Gastroesophageal sphincter (tissue), 3 donors: ENCODE data around the gene CALML3.

Experiments
- EP300 ChIP-seq: sonication (generic); formaldehyde crosslinking; IDR thresholded peaks from one replicate; pipeline ENCODE4 v1.6.1; 2017; ENCODE audit warnings: antibody characterized with exemption, mild to moderate bottlenecking
- POLR2AphosphoS5 ChIP-seq: sonication (generic); formaldehyde crosslinking; IDR thresholded peaks from one replicate; pipeline ENCODE4 v1.6.1; 2017; ENCODE audit warnings: antibody characterized with exemption
- TF ChIP-seq, protein P1 (sequence below), 4 experiments: fragments of 200-600 bp in 2 of 4; fragments of 450-650 bp in 2 of 4; sonication (generic) in 1 of 4; IDR thresholded peaks; one replicate each; pipeline ENCODE4 v1.5.1; 2017 to 2019; ENCODE audit warnings: antibody characterized with exemption in 4 of 4, mild to moderate bottlenecking in 2 of 4, moderate library complexity in 2 of 4

DNA sequence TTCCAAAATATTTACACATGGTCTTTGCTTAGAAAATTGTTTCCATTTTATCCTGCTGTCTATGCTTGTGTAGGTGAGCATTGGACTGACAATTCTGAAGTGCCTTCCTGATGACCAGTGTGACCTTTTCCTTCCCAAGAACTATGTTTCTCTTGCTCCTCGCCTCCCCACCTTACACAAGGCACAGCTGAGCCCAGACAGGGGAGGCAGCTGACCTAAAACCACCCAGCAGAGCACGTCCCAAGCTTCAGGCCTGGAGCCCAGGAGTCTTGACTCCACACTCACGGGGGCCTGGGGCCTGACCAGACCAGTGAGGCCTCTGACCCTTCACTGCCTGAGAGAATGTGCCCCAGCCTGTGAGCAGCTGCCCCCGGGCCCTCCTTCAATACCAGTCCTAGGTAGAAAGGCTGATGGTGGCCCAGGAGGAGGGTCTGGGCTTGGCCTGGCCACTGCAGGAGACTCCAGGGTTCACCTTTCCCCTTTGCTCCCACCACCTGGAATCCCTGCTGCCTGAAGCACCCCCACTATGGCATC, 32.4 kb upstream of the CALML3 start:
- TF ChIP-seq, protein P1, sequence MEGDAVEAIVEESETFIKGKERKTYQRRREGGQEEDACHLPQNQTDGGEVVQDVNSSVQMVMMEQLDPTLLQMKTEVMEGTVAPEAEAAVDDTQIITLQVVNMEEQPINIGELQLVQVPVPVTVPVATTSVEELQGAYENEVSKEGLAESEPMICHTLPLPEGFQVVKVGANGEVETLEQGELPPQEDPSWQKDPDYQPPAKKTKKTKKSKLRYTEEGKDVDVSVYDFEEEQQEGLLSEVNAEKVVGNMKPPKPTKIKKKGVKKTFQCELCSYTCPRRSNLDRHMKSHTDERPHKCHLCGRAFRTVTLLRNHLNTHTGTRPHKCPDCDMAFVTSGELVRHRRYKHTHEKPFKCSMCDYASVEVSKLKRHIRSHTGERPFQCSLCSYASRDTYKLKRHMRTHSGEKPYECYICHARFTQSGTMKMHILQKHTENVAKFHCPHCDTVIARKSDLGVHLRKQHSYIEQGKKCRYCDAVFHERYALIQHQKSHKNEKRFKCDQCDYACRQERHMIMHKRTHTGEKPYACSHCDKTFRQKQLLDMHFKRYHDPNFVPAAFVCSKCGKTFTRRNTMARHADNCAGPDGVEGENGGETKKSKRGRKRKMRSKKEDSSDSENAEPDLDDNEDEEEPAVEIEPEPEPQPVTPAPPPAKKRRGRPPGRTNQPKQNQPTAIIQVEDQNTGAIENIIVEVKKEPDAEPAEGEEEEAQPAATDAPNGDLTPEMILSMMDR (IDR thresholded peaks at IDR 0.05) = no peak
- TF ChIP-seq POLR2AphosphoS5 (no peak), EP300 (no peak)
